HepG2 (cell line): ENCODE data around the gene NME1. TPM values are rescaled to one million over a fixed set of nuclear protein-coding genes. Genes with fewer than 3 reads are reported as not detected.

Experiments used
- ADNP ChIP-seq: sonication (generic); formaldehyde crosslinking; IDR thresholded peaks from 2 replicates; pipeline ENCODE4 v1.4.0; 2020; ENCODE audit warnings: missing genetic modification reagents
- AHDC1 ChIP-seq: sonication (generic); formaldehyde crosslinking; IDR thresholded peaks from 2 replicates; pipeline ENCODE4 v1.5.1; 2020; ENCODE audit warnings: mild to moderate bottlenecking, missing genetic modification reagents, borderline replicate concordance
- BCL6 ChIP-seq: IDR thresholded peaks from 2 replicates; pipeline ENCODE4 v1.6.1; 2016; ENCODE audit warnings: missing genetic modification reagents, missing compliant biosample characterization
- DBP ChIP-seq: sonication (generic); formaldehyde crosslinking; IDR thresholded peaks from 2 replicates; pipeline ENCODE4 v1.4.0; 2020; ENCODE audit warnings: missing genetic modification reagents; ENCODE audit errors: not compliant biosample characterization
- ESRRA ChIP-seq: sonication (generic); formaldehyde crosslinking; IDR thresholded peaks from 2 replicates; pipeline ENCODE4 v1.5.1; 2020; ENCODE audit warnings: mild to moderate bottlenecking, low read depth, missing genetic modification reagents
- FOSL1 ChIP-seq: sonication (generic); formaldehyde crosslinking; IDR thresholded peaks from 2 replicates; pipeline ENCODE4 v1.9.0; 2021; ENCODE audit warnings: missing genetic modification reagents, borderline replicate concordance
- HOXA5 ChIP-seq: sonication (generic); formaldehyde crosslinking; IDR thresholded peaks from 2 replicates; pipeline ENCODE4 v1.4.0; 2020; ENCODE audit warnings: missing genetic modification reagents
- KLF16 ChIP-seq, 2 experiments: sonication (generic) in 1 of 2; formaldehyde crosslinking in 1 of 2; IDR thresholded peaks; 2 replicates each; pipeline versions ENCODE4 v1.6.1 to v1.8.0; 2016 to 2023; ENCODE audit warnings: missing genetic modification reagents in 2 of 2, missing compliant biosample characterization in 1 of 2
- MATR3 ChIP-seq: sonication (generic); formaldehyde crosslinking; IDR thresholded peaks from 2 replicates; pipeline ENCODE4 v1.4.0; 2020; ENCODE audit warnings: missing genetic modification reagents
- NFE2 ChIP-seq: sonication (generic); formaldehyde crosslinking; IDR thresholded peaks from 2 replicates; pipeline ENCODE4 v1.4.0; 2020; ENCODE audit warnings: missing genetic modification reagents
- PAWR ChIP-seq: sonication (generic); formaldehyde crosslinking; IDR thresholded peaks from 2 replicates; pipeline ENCODE4 v1.4.0; 2020; ENCODE audit warnings: missing genetic modification reagents, mild to moderate bottlenecking, borderline replicate concordance
- PREB ChIP-seq: sonication (generic); formaldehyde crosslinking; IDR thresholded peaks from 2 replicates; pipeline ENCODE4 v1.4.0; 2020; ENCODE audit warnings: missing genetic modification reagents
- SAFB2 ChIP-seq: sonication (generic); formaldehyde crosslinking; IDR thresholded peaks from 2 replicates; pipeline ENCODE4 v1.5.1; 2020; ENCODE audit warnings: missing genetic modification reagents, low read depth, mild to moderate bottlenecking, borderline replicate concordance
- SMARCC2 ChIP-seq: fragments of 450-650 bp; IDR thresholded peaks from 2 replicates; pipeline ENCODE4 v1.6.1; 2017; ENCODE audit warnings: antibody characterized with exemption, mild to moderate bottlenecking
- SYNCRIP ChIP-seq: fragments of 200-400 bp; formaldehyde crosslinking; IDR thresholded peaks from 2 replicates; pipeline ENCODE4 v1.6.1; 2018; ENCODE audit warnings: mild to moderate bottlenecking, low read depth, low read length; ENCODE audit not compliant: insufficient read depth
- THYN1 ChIP-seq: sonication (generic); formaldehyde crosslinking; IDR thresholded peaks from 2 replicates; pipeline ENCODE4 v1.8.1; 2023; ENCODE audit warnings: low read depth, mild to moderate bottlenecking, moderate library complexity, missing genetic modification reagents, borderline replicate concordance
- ZNF18 ChIP-seq: sonication (generic); formaldehyde crosslinking; IDR thresholded peaks from 2 replicates; pipeline ENCODE4 v1.8.0; 2022; ENCODE audit warnings: mild to moderate bottlenecking, missing genetic modification reagents; ENCODE audit not compliant: insufficient replicate concordance
- ZNF605 ChIP-seq: sonication (generic); formaldehyde crosslinking; IDR thresholded peaks from 2 replicates; pipeline ENCODE4 v1.8.0; 2022; ENCODE audit warnings: mild to moderate bottlenecking, missing genetic modification reagents
- ZNF720 ChIP-seq: sonication (generic); formaldehyde crosslinking; IDR thresholded peaks from 2 replicates; pipeline ENCODE4 v1.4.0; 2020; ENCODE audit warnings: missing genetic modification reagents
- ZNF839 ChIP-seq: sonication (generic); formaldehyde crosslinking; IDR thresholded peaks from 2 replicates; pipeline ENCODE4 v1.4.0; 2020; ENCODE audit warnings: missing genetic modification reagents, mild to moderate bottlenecking, borderline replicate concordance
- polyA plus RNA-seq, 8 experiments: library from polyadenylated mRNA; depleted of rRNA in 3 of 8; stranded (reverse) in 7 of 8; unstranded in 1 of 8; fragments of >200 nt; fragmentation: Illumina TruSeq in 4 of 8; extraction: Trizol in 4 of 8; gene quantifications; 2 replicates each; pipeline versions ENCODE4 v1.2.1 to v1.2.3, GENCODE V29; 2011 to 2016; ENCODE audit warnings: low read depth in 4 of 8, missing spikeins in 1 of 8, mixed read lengths in 1 of 8; ENCODE audit not compliant: insufficient read depth in 1 of 8
- total RNA-seq, 5 experiments: library from RNA; depleted of rRNA; stranded (reverse); fragments of >200 nt; fragmentation: Illumina TruSeq; extraction: Trizol; gene quantifications; 2 replicates each; pipeline ENCODE4 v1.2.3, GENCODE V29; 2016; ENCODE audit warnings: low read depth in 1 of 5

Gene NME1
- total and polyA plus RNA-seq, 2 of the 13 experiments (the other 11 are each of a cell fraction or from before 2014, with no cell fraction given): 295 to 516 TPM

- peak; percentile 52 for TF ChIP-seq ZNF18 (CRISPR knock-in tag)
- no peak for TF ChIP-seq SYNCRIP
- peak; percentile 97 for TF ChIP-seq HOXA5 (CRISPR knock-in tag)
- peak; percentile 93; the same call in 1 of the 2 replicates for TF ChIP-seq ZNF720 (CRISPR knock-in tag)
- no peak for TF ChIP-seq DBP (CRISPR knock-in tag)
- TF ChIP-seq PAWR (CRISPR knock-in tag): peak; percentile 99
- TF ChIP-seq ADNP (CRISPR knock-in tag): 0 out of 2 replicates have a peak, but pooled peaks have one; percentile 35
- TF ChIP-seq NFE2 (CRISPR knock-in tag): peak; percentile 76
- TF ChIP-seq KLF16 (CRISPR knock-in tag; IDR thresholded peaks at IDR 0.05): peak; percentile 67 to 100; a peak in 3 of 4 replicates
- TF ChIP-seq BCL6 (CRISPR knock-in tag): peak; percentile 62
- peak; percentile 99 for TF ChIP-seq SAFB2 (CRISPR knock-in tag)
- TF ChIP-seq MATR3 (CRISPR knock-in tag): 0 out of 2 replicates have a peak, but pooled peaks have one; percentile 42
- TF ChIP-seq AHDC1 (CRISPR knock-in tag): peak; percentile 89
- peak; percentile 100 for TF ChIP-seq ZNF605
- TF ChIP-seq ESRRA: peak; percentile 94
- TF ChIP-seq FOSL1 (CRISPR knock-in tag): peak; percentile 73; the same call in 1 of the 2 replicates
- TF ChIP-seq PREB (CRISPR knock-in tag): peak; percentile 90
- no peak for TF ChIP-seq SMARCC2
- no peak for TF ChIP-seq THYN1 (CRISPR knock-in tag)
- TF ChIP-seq ZNF839: peak; percentile 97; the same call in 1 of the 2 replicates
Measured at GRCh38 chr17:51153210-51154072, at the start of gene NME1 (continued).
